Parathyroid adenoma (tissue), 2 donors: ENCODE measurements around the gene ARHGAP44.

Experiments
- H2AFZ ChIP-seq: fragments of 300-600 bp; sonication (generic); one replicate; pipeline ENCODE4 v1.7.0; 2017; ENCODE audit warnings: antibody characterized with exemption, mild to moderate bottlenecking
- H3K27ac ChIP-seq: fragments of 300-600 bp; sonication (generic); one replicate; pipeline ENCODE4 v1.7.0; 2017
- H3K27me3 ChIP-seq: fragments of 300-600 bp; sonication (generic); one replicate; pipeline ENCODE4 v1.7.0; 2017; ENCODE audit warnings: low read length; ENCODE audit not compliant: control insufficient read depth, insufficient read depth
- H3K36me3 ChIP-seq: fragments of 300-600 bp; sonication (generic); one replicate; pipeline ENCODE4 v1.7.0; 2017; ENCODE audit warnings: low read length; ENCODE audit not compliant: control insufficient read depth, insufficient read depth
- H3K4me1 ChIP-seq: fragments of 300-600 bp; sonication (generic); one replicate; pipeline ENCODE4 v1.7.0; 2017; ENCODE audit warnings: control low read depth
- H3K4me2 ChIP-seq: fragments of 300-600 bp; sonication (generic); one replicate; pipeline ENCODE4 v1.7.0; 2017; ENCODE audit warnings: low read length
- H3K4me3 ChIP-seq: fragments of 300-600 bp; sonication (generic); one replicate; pipeline ENCODE4 v1.7.0; 2017; ENCODE audit warnings: low read depth, low read length
- H3K79me2 ChIP-seq: fragments of 300-600 bp; sonication (generic); one replicate; pipeline ENCODE4 v1.7.0; 2017; ENCODE audit warnings: control low read depth
- H3K9ac ChIP-seq: fragments of 300-600 bp; sonication (generic); one replicate; pipeline ENCODE4 v1.7.0; 2017; ENCODE audit warnings: mild to moderate bottlenecking
- H3K9me3 ChIP-seq: fragments of 300-600 bp; sonication (generic); one replicate; pipeline ENCODE4 v1.7.0; 2017; ENCODE audit warnings: low read length; ENCODE audit not compliant: control insufficient read depth
- CTCF ChIP-seq: fragments of 300-600 bp; sonication (generic); IDR thresholded peaks from one replicate; pipeline ENCODE4 v1.7.0; 2017; ENCODE audit warnings: antibody characterized with exemption, mild to moderate bottlenecking
- donor health status: primary hyperparathyroidism.

ARHGAP44 gene

DNA sequence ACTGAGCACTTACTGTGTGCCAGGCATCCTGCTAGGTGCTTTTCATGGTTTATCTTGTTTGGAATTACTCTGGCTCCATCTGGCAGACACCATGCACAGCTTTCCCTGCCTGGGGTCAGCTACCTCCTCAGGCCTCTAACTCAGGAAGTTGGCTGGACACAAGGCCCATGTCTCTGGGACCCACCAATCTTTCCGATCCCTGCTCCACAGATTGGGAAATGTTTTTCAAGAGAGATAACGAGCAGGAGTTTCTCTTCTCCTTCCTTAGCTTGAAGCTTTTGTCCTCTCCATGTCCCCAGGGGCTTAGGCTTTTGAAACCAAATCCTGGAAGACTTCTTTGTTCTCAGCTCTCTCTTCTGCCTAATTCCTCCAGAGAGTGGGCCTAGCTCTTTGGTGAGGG, 240.0 kb downstream of the ARHGAP44 start:
- no peak for TF ChIP-seq CTCF

GRCh38 chr17:13030056-13030455, 240.8 kb downstream of the ARHGAP44 start:
- Histone ChIP-seq H3K4me3 (no peak overlapping the region), H3K27ac (no peak overlapping the region), H3K27me3 (no peaks in the 10 kb centered on the region), H3K4me2 (no peak overlapping the region), H3K79me2 (no peaks in the 10 kb centered on the region), H3K9me3 (no peaks in the 10 kb centered on the region), H2AFZ (no peak overlapping the region), H3K4me1 (no peaks in the 10 kb centered on the region), H3K9ac (no peak overlapping the region), H3K36me3 (no peaks in the 10 kb centered on the region)
- no peak for TF ChIP-seq CTCF

More for the DNA sequence above, 240.0 kb downstream of the ARHGAP44 start:
- H3K36me3 ChIP-seq = no peaks in the 10 kb centered on the region
- no peaks in the 10 kb centered on the region for H3K4me1 ChIP-seq
- no peak overlapping the region for H3K4me3 ChIP-seq
- H3K27ac ChIP-seq = no peak overlapping the region
- H3K4me2 ChIP-seq = no peak overlapping the region
- H3K9ac ChIP-seq = no peak overlapping the region
- H3K9me3 ChIP-seq = no peaks in the 10 kb centered on the region
- no peaks in the 10 kb centered on the region for H3K27me3 ChIP-seq
- H2AFZ ChIP-seq = no peak overlapping the region
- no peaks in the 10 kb centered on the region for H3K79me2 ChIP-seq

- H3K9me3 ChIP-seq = no peaks in the 10 kb centered on the region
- no peak overlapping the region for H2AFZ ChIP-seq
- H3K4me2 ChIP-seq = no peak overlapping the region
- H3K36me3 ChIP-seq = no peaks in the 10 kb centered on the region
- no peaks in the 10 kb centered on the region for H3K4me1 ChIP-seq
- no peak overlapping the region for H3K9ac ChIP-seq
- no peak overlapping the region for H3K27ac ChIP-seq
- no peaks in the 10 kb centered on the region for H3K27me3 ChIP-seq
- TF ChIP-seq CTCF = peak; percentile 81
- H3K79me2 ChIP-seq = no peaks in the 10 kb centered on the region
- no peak overlapping the region for H3K4me3 ChIP-seq
Measured at GRCh38 chr17:13030459-13031300, 241.4 kb downstream of the ARHGAP44 start.

GRCh38 chr17:13031718-13032350, 242.5 kb downstream of the ARHGAP44 start:
- H3K4me2 ChIP-seq = no peak overlapping the region
- no peaks in the 10 kb centered on the region for H3K79me2 ChIP-seq
- no peak overlapping the region for H3K4me3 ChIP-seq
- H3K9ac ChIP-seq = no peak overlapping the region
- no peaks in the 10 kb centered on the region for H3K27me3 ChIP-seq
- H3K36me3 ChIP-seq = no peaks in the 10 kb centered on the region
- H2AFZ ChIP-seq = peak overlapping the region; percentile 63
- no peak overlapping the region for H3K27ac ChIP-seq
- no peaks in the 10 kb centered on the region for H3K4me1 ChIP-seq
- H3K9me3 ChIP-seq = no peaks in the 10 kb centered on the region
- peak; percentile 63 for TF ChIP-seq CTCF
